ENCODE results near the gene CST4.

- no peak for TF ChIP-seq ZNF211 (tag by site-specific recombination; IDR thresholded peaks at IDR 0.05; ENCODE audit: low read depth)
- TF ChIP-seq CTCF (tag by site-specific recombination; IDR thresholded peaks at IDR 0.05), result no peak
- no peak for TF ChIP-seq ZBTB21 (tag by site-specific recombination; IDR thresholded peaks at IDR 0.05)
- no peak for TF ChIP-seq ZNF654 (tag by site-specific recombination; IDR thresholded peaks at IDR 0.05; ENCODE audit: low read depth)
- TF ChIP-seq ZNF76 (tag by site-specific recombination; IDR thresholded peaks at IDR 0.05; ENCODE audit: borderline replicate concordance, low read depth), result no peak
- TF ChIP-seq ZNF549 (tag by site-specific recombination; IDR thresholded peaks at IDR 0.05), result no peak
- no peak for TF ChIP-seq ZNF274 (IDR thresholded peaks at IDR 0.05; ENCODE audit: low read length)
- TF ChIP-seq ZNF274 (tag by site-specific recombination; IDR thresholded peaks at IDR 0.05; ENCODE audit: borderline replicate concordance), result no peak
- TF ChIP-seq BCL11B (tag by site-specific recombination; IDR thresholded peaks at IDR 0.05; ENCODE audit: low read depth), result no peak
Observed at GRCh38 chr20:23651117-23651516, 37.7 kb downstream of the CST4 start.

Measured in HEK293 (cell line).